Stimulated activated CD8-positive, alpha-beta memory T cell treated with anti-CD3 and anti-CD28 coated beads, Interleukin-12 subunit alpha, Interleukin-12 subunit beta, amount 100 ng/mL, for 1 hour (primary cell): ENCODE results near the gene DOCK6.
"Not testable (repeated sequence)": the region's sequence is repeated elsewhere in the genome, so short reads cannot be mapped to it uniquely, and the experiment has no call there.

Experiments used
- DNase-seq: peaks from one replicate; pipeline ENCODE4 v3.0.0-alpha.2; 2020; ENCODE audit warnings: low read depth

Gene DOCK6

GRCh38 chr19:11172576-11172975 is 89.7 kb downstream of the DOCK6 start:
- DNase-seq = no peak

- no peak for DNase-seq
These were observed 91.2 kb downstream of the DOCK6 start for GRCh38 chr19:11171144-11171543.

- DNase-seq = no peak
These were observed 92.2 kb downstream of the DOCK6 start for GRCh38 chr19:11169896-11170678.

- no peak for DNase-seq
These were observed 93.8 kb downstream of the DOCK6 start for GRCh38 chr19:11168568-11168967.

- DNase-seq = no peak
These were observed 95.8 kb downstream of the DOCK6 start for GRCh38 chr19:11166281-11167142.

- no peak for DNase-seq
These were observed 96.8 kb downstream of the DOCK6 start for GRCh38 chr19:11165486-11166030.

GRCh38 chr19:11164879-11165406 is 97.4 kb downstream of the DOCK6 start:
- DNase-seq = no peak

GRCh38 chr19:11164296-11164695 is 98.0 kb downstream of the DOCK6 start:
- DNase-seq = no peak

GRCh38 chr19:11160440-11160768 is 101.9 kb downstream of the DOCK6 start:
- not testable (repeated sequence) for DNase-seq

GRCh38 chr19:11159598-11160439 is 102.5 kb downstream of the DOCK6 start:
- DNase-seq = no peak

GRCh38 chr19:11155373-11156120 is 106.8 kb downstream of the DOCK6 start, which contains the start of gene SPC24:
Gene SPC24, minus strand, starts transcription at chr19:11155782. Its CDS starts 6 bp downstream, at chr19:11155776.
- DNase-seq = peak; percentile 80

- DNase-seq = no peak
These were observed 107.7 kb downstream of the DOCK6 start for GRCh38 chr19:11154683-11155047.

- DNase-seq = no peak
These were observed 109.8 kb downstream of the DOCK6 start for GRCh38 chr19:11152318-11153062.

- DNase-seq = no peak
These were observed 111.1 kb downstream of the DOCK6 start for GRCh38 chr19:11151181-11151580.
